Retinal pigment epithelial cell (primary cell): Measurements from ENCODE around the gene DZIP1.
"Not testable (repeated sequence)": the region's sequence is repeated elsewhere in the genome, so short reads cannot be mapped to it uniquely, and the experiment has no call there.

Source experiments
- DNase-seq: peaks from one replicate; pipeline ENCODE4 v3.0.0-alpha.2; 2010; ENCODE audit warnings: low read depth
- H3K4me3 ChIP-seq: 2 replicates; pipeline ENCODE4 v1.5.1; 2011; ENCODE audit warnings: mild to moderate bottlenecking, low read length, control low read depth, moderate library complexity
- CTCF ChIP-seq: conservative IDR thresholded peaks from 2 replicates; pipeline ENCODE4 v1.5.1; 2011; ENCODE audit warnings: low read depth, low read length, control low read depth, inconsistent platforms

DZIP1 gene

GRCh38 chr13:95677564-95678266 is 33.2 kb upstream of the DZIP1 start:
- TF ChIP-seq CTCF: no peak
- peak overlapping the region; percentile 93 for H3K4me3 ChIP-seq
- DNase-seq: no peak

GRCh38 chr13:95676762-95677563 is 32.5 kb upstream of the DZIP1 start, which contains the start of gene DNAJC3:
Gene DNAJC3 (plus strand): TSS chr13:95677139. CDS start chr13:95677256, 117 bp downstream.
- peak; percentile 87 for DNase-seq
- peak within 1 kb of the TSS; percentile 94 for H3K4me3 ChIP-seq
- no peak for TF ChIP-seq CTCF

- TF ChIP-seq CTCF: no peak
- no peak for DNase-seq
- peak overlapping the region; percentile 94 for H3K4me3 ChIP-seq
These were observed 31.7 kb upstream of the DZIP1 start for GRCh38 chr13:95676105-95676761.

- H3K4me3 ChIP-seq: no peak overlapping the region
- no peak for DNase-seq
- TF ChIP-seq CTCF: no peak
These were observed 27.1 kb upstream of the DZIP1 start for GRCh38 chr13:95671597-95671996.

- DNase-seq, H3K4me3 ChIP-seq: not testable (repeated sequence)
These were observed 22.7 kb upstream of the DZIP1 start for GRCh38 chr13:95667235-95667634.

- H3K4me3 ChIP-seq: no peak overlapping the region
- peak; percentile 67 for TF ChIP-seq CTCF
- DNase-seq: no peak
These were observed 16.6 kb upstream of the DZIP1 start for GRCh38 chr13:95660981-95661581.

- no peak for TF ChIP-seq CTCF
- no peak overlapping the region for H3K4me3 ChIP-seq
- DNase-seq: no peak
These were observed 15.0 kb upstream of the DZIP1 start for GRCh38 chr13:95659500-95659899.
